Colonic mucosa (tissue), 4 donors: Measurements from ENCODE around the gene NACC2. TPM values are rescaled to one million over a fixed set of nuclear protein-coding genes. Genes with fewer than 3 reads are reported as not detected.

Experiments used
- DNase-seq: peaks from one replicate; pipeline ENCODE4 v3.0.0-alpha.2; 2020
- H3K27ac ChIP-seq: fragments of 200-600 bp; one replicate; pipeline ENCODE4 v1.8.0; 2021
- H3K27me3 ChIP-seq: fragments of 200-600 bp; one replicate; pipeline ENCODE4 v1.8.0; 2021
- H3K36me3 ChIP-seq: fragments of 200-600 bp; one replicate; pipeline ENCODE4 v1.8.0; 2021
- H3K4me1 ChIP-seq: fragments of 200-600 bp; one replicate; pipeline ENCODE4 v1.8.0; 2021; ENCODE audit warnings: mild to moderate bottlenecking
- H3K4me3 ChIP-seq: fragments of 200-600 bp; one replicate; pipeline ENCODE4 v1.8.0; 2021
- H3K9ac ChIP-seq, 2 donors: one replicate each; pipeline ENCODE4 v1.7.0; 2013; ENCODE audit warnings: control low read depth in 2 of 2, low read depth in 2 of 2, low read length in 2 of 2
- H3K9me3 ChIP-seq: fragments of 200-600 bp; one replicate; pipeline ENCODE4 v1.8.0; 2021
- intact Hi-C: fragments of 100-400 bp; cut with DNase I; formaldehyde crosslinking; loops from one replicate; pipeline ENCODE4 v1.14.1; 2022
- total RNA-seq, 2 donors: library from RNA; stranded (reverse); fragmentation: NEBNext Ultra II Directional in 1 of 2; extraction: Animal tissue kit (Norgen Biotek cat#: 25700) in 1 of 2; gene quantifications; one replicate each; pipeline ENCODE4 v1.2.1, GENCODE V29; 2021
- TF ChIP-seq, protein P1 (sequence below): fragments of 200-600 bp; IDR thresholded peaks from one replicate; pipeline ENCODE4 v1.8.0; 2022; ENCODE audit warnings: antibody characterized with exemption, mild to moderate bottlenecking
- donor health status: healthy.
- donor health status: DM: no; HTN: no; CAD: no.
- donor health status: DM: no; HTN: no; CAD: no.

Gene NACC2
- total RNA-seq, 2 donors from 2014 or later, result 20.3 to 21.0 TPM

GRCh38 chr9:136087741-136088480 lies 7.2 kb downstream of the NACC2 start:
- Histone ChIP-seq H3K9ac (no peak overlapping the region), H3K27ac (no peak overlapping the region), H3K4me1 (peaks cover 8% of the 10 kb centered on the region), H3K9me3 (no peaks in the 10 kb centered on the region), H3K4me3 (no peak overlapping the region), H3K36me3 (no peaks in the 10 kb centered on the region), H3K27me3 (no peaks in the 10 kb centered on the region)
- no peak for DNase-seq
- intact Hi-C loops, result no loop called here
- TF ChIP-seq, protein P1, sequence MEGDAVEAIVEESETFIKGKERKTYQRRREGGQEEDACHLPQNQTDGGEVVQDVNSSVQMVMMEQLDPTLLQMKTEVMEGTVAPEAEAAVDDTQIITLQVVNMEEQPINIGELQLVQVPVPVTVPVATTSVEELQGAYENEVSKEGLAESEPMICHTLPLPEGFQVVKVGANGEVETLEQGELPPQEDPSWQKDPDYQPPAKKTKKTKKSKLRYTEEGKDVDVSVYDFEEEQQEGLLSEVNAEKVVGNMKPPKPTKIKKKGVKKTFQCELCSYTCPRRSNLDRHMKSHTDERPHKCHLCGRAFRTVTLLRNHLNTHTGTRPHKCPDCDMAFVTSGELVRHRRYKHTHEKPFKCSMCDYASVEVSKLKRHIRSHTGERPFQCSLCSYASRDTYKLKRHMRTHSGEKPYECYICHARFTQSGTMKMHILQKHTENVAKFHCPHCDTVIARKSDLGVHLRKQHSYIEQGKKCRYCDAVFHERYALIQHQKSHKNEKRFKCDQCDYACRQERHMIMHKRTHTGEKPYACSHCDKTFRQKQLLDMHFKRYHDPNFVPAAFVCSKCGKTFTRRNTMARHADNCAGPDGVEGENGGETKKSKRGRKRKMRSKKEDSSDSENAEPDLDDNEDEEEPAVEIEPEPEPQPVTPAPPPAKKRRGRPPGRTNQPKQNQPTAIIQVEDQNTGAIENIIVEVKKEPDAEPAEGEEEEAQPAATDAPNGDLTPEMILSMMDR, result no peak

DNA sequence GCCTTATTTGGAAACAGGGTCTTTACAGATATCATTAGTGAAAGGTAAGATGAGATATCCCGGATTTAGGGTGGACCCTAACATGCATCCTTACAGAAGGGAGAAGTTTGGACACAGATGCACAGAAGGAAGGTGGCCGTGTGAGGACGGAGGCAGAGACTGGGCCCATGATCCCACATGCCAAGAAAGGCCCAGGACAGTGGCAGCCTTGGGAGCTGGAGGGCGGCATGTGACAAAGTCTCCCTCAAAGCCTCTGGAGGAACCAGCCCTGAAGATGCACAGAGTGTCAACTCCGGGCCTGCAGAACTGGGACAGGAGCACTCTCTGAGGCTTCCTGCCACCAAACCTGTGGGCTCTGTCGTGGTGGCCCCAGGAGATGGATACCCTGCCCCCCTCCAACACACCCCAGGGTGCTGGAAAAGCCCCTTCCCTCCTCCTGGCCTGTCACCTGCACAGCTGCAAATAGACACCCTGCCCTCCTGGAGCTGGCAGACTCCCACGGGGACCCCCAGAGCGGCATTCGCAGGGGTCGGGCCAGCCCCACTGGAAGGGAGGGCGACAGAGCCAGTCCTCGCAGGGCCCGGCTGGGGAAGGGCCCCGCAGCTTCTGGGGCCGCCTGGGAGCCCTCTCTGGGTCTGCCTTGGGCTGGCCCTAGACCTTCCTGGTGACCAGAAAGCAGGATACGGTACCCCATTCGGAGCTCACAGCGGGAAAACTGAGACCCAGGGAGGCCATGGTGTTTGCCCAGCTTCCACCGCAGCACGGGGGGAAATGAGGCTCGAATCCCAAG lies 7.9 kb downstream of the NACC2 start:
- peaks cover 8% of the 10 kb centered on the region for H3K4me1 ChIP-seq
- H3K27ac ChIP-seq, result no peak overlapping the region

GRCh38 chr9:136086213-136086881 lies 8.7 kb downstream of the NACC2 start:
- Histone ChIP-seq H3K4me1 (peaks cover 8% of the 10 kb centered on the region), H3K9ac (no peak overlapping the region)
- DNase-seq, result peak; percentile 15

More for the DNA sequence above, 7.9 kb downstream of the NACC2 start:
- TF ChIP-seq, protein P1, result no peak
- intact Hi-C loops, result no loop called here
- no peak for DNase-seq
- Histone ChIP-seq H3K9me3 (no peaks in the 10 kb centered on the region), H3K36me3 (no peaks in the 10 kb centered on the region), H3K9ac (no peak overlapping the region), H3K4me3 (no peak overlapping the region), H3K27me3 (no peaks in the 10 kb centered on the region)

GRCh38 chr9:136085815-136086212 lies 9.3 kb downstream of the NACC2 start:
- DNase-seq, result peak; percentile 17
- TF ChIP-seq, protein P1, result no peak
- no peaks in the 10 kb centered on the region for H3K9me3 ChIP-seq

More at GRCh38 chr9:136086213-136086881, 8.7 kb downstream of the NACC2 start:
- H3K27ac ChIP-seq, result no peak overlapping the region
- H3K36me3 ChIP-seq, result no peaks in the 10 kb centered on the region
- H3K9me3 ChIP-seq, result no peaks in the 10 kb centered on the region
- H3K4me3 ChIP-seq, result no peak overlapping the region
- TF ChIP-seq, protein P1, result no peak
- intact Hi-C loops, result no loop called here
- H3K27me3 ChIP-seq, result no peaks in the 10 kb centered on the region

More at GRCh38 chr9:136085815-136086212, 9.3 kb downstream of the NACC2 start:
- Histone ChIP-seq H3K36me3 (no peaks in the 10 kb centered on the region), H3K27ac (no peak overlapping the region), H3K27me3 (no peaks in the 10 kb centered on the region), H3K4me3 (no peak overlapping the region), H3K9ac (no peak overlapping the region), H3K4me1 (peaks cover 8% of the 10 kb centered on the region)
- intact Hi-C loops, result no loop called here
